GM19025 (cell line): Measurements from ENCODE around the gene HP1BP3.
A peak's percentile ranks its signal among the peaks of the same experiment; 100 is the strongest.

Experiments used
- ATAC-seq: cut with Tn5 transposase; IDR thresholded peaks from one replicate; pipeline ENCODE4 v1.9.1; 2021; ENCODE audit warnings: mild to moderate bottlenecking, low read depth, moderate library complexity; ENCODE audit not compliant: unreplicated experiment

Gene HP1BP3

DNA sequence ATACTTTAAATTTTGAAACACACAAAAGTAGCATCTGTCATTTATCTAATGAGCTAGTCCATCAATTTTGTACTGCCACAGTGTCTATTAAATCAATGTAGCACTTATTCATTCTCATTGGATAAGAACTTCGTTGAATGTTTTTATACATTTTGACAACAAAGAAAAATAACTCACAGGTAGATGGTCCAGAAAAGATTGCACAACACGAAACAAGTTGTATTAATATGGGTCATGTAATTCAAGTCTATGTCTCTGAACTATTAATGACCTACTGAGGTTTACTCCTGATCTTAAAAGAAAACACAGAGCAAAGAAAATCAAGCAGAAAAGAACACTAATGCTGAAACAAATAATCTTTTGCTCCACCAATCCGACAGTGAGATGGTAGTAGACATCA is 15.3 kb downstream of the HP1BP3 start:
- ATAC-seq: no peak

DNA sequence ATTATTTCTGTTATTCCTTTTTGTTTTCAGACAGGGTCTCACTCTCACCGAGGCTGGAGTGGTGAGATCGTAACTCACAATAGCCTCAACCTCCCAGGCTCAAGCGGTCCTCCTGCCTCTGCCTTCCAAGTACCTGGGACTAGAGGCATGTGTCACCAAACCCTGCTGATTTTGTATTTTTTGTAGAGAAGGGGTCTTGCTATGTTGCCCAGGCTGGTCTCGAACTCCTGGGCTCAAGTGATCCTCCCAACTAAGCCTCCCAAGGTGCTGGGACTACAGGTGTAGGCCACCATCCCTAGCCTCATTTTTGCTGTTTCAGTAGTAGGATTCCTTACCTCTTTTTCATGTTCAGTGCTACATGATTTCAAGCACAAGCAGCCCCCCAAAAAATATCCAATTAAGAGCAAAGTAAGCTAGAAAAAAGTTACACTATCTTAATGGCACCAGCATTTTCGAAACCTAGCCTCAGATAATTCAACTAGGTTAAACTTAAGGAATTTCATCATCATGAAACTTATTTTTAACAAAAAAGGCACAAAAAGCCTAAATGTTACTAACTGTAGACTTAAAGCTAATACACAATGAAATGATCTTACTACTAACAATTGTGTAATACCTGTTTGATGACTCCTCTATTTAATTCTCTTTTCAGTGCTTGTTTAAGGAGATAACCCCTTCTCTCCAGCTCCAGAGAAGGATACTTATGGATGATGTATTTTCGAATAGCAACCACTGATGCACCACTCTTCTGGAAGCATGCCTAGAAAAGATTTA is 16.6 kb downstream of the HP1BP3 start:
- no peak for ATAC-seq

- no peak for ATAC-seq
These were observed 19.8 kb downstream of the HP1BP3 start for GRCh38 chr1:20767271-20767670.

- no peak for ATAC-seq
These were observed 23.7 kb downstream of the HP1BP3 start for GRCh38 chr1:20763417-20763816.

DNA sequence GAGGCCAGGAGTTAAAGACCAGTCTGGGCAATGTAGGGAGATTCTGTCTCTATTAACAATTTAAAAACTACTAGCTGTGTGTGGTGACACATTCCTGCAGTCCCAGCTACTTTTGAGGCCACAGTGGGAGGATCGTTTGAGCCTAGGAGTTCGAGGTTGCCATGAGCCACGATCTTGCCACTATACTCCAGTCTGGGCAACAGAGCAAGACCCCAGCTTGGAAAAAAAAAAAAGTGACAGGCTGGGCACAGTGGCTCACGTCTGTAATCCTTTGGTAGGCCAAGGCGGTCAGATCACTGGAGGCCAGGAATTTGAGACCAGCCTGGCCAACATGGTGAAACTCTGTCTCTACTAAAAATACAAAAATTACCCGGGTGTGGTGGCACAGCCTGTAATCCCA is 26.8 kb downstream of the HP1BP3 start:
- no peak for ATAC-seq

- no peak for ATAC-seq
These were observed 33.5 kb downstream of the HP1BP3 start for GRCh38 chr1:20753589-20753988.

- no peak for ATAC-seq
These were observed 35.6 kb downstream of the HP1BP3 start for GRCh38 chr1:20751462-20751990.

DNA sequence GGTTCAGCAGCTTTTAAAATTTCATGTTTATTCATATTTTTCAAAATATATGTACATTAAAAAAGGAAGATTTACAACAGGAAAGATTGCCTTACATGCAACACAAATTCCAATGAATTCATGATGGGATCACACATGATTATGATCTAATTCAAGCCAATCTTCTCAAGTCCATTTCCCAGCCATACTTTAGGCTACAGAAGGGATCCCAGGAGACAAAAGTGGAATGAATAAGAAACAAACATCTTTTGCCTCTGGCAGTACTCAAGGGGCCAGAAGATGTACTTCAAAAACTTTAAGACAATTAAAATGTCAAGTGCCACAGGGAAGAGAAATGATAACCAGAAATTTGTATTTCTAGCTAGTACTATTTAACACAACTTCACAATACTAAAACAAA is 44.4 kb downstream of the HP1BP3 start:
- ATAC-seq: no peak

DNA sequence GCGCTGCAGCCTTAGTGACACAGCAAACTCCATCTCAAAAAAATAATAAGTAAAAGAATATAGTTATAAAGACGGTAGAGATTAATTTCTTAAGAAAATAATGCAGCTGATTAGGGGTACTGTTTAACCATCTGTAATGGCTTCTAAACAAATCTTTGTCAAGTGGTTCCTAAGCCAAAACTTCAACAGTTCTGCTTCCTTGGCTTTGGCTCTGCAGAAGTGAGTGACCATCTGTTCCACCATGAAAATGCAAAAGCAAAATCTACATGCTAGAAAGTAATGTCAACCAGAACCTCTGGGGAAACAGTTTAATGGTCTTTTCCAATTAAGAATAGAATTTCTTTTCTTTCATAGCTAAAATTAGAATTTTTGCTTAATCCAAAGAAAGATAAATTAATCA is 46.3 kb downstream of the HP1BP3 start:
- ATAC-seq: no peak

DNA sequence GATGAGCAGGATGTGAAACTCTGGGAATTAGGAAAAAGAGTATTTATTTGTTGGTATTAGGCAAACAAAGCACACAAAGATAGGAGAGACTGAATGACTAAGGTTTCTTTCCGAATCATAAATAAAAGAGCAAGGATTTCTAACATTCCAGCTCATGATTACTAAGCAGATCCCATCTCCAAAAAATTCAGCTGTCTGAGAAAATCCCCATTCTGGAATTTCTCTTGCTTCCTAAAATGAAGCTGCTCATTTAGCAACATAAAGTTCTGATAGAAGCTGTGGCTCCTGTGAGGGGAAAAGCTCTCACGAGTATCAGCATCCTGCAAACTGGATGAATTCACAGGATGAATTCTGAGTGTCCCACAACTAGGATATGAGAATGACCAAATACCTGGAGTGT is 47.9 kb downstream of the HP1BP3 start:
- no peak for ATAC-seq

GRCh38 chr1:20735581-20736111 is 51.5 kb downstream of the HP1BP3 start:
- ATAC-seq: no peak

DNA sequence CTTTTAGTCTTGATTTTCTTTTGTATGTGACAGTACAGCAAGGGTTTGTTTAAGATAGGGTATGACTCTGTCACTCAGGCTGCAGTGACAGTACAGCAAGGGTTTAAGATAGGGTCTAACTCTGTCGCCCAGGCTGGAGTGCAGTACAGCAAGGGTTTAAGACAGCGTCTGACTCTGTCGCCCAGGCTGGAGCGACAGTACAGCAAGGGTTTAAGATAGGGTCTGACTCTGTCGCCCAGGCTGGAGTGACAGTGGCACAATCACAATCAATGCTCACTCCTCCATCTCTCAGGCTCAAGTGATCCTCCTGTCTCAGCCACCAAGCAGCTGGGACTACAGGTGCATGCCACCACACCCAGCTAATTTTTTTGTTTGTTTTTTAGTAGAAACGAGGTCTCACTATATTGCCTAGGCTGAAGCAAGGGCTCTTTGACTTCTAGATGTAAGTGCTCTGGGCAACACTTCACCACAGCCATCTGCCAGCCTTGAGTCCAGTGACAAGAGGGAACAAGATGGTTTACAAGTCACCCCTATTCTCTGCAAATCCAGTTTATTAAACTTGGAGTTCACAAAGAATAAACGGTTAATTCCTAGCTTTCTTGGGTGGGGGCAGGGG is 53.6 kb downstream of the HP1BP3 start:
- ATAC-seq: no peak

- ATAC-seq: peak; percentile 49
These were observed 54.3 kb downstream of the HP1BP3 start, which contains the start of gene SH2D5 for GRCh38 chr1:20732588-20733359. TSS of gene SH2D5 (minus strand) at chr1:20732703. CDS start at chr1:20728044, 4,659 bp downstream.

DNA sequence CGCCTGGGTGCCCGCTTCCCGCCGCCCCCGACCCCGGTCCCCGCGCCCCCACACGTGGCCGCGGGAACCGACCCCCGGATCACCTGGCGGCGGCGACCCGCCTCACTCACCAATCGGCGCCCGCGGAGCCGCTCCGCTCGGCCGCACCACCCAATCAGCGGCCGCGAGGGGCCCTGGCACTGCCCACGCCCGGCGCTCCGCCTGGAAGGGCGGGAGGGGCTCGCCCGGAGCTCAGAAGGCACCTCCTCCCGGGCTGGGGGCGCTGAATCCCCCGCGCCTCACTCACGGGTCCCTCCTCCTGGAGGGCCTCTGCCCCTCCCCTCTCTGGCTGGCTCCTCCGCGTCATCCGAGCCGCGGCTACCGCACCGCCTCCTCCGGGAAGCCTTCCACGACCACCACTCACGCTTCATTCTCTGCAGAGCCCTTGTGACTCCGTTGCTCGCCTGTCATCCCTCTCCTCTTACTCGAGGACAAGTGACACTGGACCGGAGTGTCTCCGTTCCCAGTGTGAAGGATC is 55.0 kb downstream of the HP1BP3 start:
- ATAC-seq: peak; percentile 62

DNA sequence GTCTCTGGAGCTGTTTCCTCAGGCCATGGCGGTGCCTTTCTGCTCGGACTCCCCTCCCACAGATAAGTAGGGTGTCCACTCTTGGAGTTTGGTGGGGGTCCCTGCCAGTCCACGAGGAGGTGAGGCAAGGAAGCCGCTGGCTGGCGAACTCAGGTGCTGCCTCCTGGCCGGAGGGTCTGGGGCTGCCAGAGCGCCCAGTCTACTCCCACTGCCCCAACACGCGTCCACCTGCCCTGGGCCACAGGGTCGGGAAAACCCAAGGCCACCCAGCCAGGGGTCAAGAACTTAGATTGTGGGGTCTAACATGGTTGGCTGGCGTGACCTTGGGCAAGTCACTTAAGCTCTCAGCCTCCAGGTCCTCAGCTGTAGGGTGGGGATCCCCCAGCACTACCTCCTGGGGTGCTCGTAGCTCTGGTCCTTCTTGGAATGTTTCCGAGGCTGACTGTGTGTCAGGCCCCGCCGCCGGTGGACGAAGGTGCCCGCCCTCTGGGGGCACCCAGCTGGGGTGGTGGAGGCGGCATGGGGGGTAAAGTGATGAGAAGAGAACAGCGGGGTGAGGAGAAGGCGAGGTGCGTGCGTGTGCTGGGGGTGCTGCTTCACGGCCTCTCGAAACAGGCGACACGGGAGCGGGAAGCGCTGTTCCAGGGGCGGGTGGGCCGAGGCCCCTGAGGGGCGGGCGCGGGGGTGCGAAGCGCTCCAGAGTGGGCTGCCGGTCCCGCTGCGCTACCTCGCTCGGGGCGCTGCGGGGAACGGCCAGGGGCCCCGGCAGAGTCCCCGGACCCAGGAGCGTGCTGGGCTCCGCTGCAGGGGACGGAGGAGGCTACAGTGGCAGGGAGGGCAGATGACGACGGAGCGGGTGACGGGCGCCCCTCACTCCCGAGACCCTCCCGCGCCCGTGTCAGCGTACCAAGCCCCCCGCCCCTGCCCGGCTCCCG is 55.8 kb downstream of the HP1BP3 start:
- ATAC-seq: peak; percentile 16

- ATAC-seq: no peak
These were observed 56.4 kb downstream of the HP1BP3 start for GRCh38 chr1:20730690-20731056.

DNA sequence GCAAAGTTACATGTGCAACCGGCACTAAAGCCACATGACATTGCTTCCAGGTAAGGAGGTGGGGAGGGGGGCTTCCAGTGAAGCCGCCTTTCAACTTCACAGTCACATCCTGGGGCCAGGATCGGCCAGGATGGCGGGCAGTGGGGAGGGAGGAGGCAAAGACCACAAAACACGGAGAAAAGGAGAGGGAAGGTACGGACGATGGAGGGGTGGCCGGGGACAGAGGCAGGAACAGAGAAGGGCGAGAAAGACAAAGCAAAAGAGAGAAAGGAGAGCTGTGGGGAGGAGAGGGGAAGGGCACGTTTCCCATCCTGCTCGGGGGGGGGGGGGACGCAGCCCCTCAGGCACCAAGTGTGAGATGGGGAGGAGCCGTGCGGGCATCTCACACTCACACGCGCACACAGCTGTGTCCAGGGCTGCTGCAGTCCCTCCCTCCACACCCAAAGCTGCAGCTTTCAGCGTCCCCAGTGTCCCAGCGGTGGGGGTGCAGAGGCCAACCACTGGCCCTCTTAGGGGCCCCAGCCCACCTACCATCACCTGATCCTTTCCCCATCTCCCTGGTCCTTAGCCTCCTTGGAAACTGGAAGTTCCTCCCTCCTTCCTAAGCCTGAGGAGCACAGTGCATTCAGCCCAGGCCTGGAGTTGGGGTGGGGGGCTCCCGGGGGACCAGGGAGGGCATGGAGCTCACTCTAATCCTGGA is 57.0 kb downstream of the HP1BP3 start:
- no peak for ATAC-seq

GRCh38 chr1:20729155-20729931 is 57.8 kb downstream of the HP1BP3 start:
- no peak for ATAC-seq
